Measurements from ENCODE around the gene PEPD.

The PEPD gene

GRCh38 chr19:33391631-33392249 is 129.9 kb downstream of the PEPD start:
- no peak for DNase-seq

DNA sequence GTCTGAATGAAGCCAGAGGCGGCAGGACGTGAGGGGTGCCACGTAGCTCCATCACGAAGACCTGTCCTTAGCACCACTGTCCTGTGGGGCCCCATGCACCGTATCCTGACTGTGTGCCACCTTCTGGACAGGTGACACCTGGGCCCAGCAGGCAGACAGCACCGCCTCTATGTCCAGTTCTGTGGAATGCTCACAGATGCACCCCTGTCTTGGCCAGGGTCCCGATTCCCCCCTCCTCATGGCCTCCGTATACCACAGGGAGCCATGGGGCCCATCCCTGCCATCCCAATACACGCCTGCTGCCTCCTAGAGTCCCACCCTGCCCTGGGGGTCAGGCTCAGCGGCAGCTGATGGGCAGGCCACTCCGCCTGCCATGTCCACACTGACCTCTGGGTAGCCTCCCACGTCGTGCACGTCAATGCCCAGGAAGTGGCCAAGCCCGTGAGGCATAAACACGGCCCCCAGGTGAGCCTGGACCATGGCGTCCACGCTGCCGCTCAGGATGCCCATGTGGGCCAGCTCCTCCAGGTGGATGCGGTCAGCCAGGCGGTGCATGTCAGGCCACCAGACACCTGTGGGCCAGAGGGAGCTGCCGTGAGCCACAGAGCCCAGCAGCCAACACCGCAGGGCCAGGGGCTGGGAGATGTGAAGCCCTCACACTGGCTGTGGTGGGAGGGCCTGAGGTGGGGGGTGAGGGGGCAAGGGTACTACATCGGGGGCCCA is 130.5 kb downstream of the PEPD start:
- DNase-seq: no peak

- no peak for DNase-seq
These were observed 131.3 kb downstream of the PEPD start for GRCh38 chr19:33390101-33390907.

DNA sequence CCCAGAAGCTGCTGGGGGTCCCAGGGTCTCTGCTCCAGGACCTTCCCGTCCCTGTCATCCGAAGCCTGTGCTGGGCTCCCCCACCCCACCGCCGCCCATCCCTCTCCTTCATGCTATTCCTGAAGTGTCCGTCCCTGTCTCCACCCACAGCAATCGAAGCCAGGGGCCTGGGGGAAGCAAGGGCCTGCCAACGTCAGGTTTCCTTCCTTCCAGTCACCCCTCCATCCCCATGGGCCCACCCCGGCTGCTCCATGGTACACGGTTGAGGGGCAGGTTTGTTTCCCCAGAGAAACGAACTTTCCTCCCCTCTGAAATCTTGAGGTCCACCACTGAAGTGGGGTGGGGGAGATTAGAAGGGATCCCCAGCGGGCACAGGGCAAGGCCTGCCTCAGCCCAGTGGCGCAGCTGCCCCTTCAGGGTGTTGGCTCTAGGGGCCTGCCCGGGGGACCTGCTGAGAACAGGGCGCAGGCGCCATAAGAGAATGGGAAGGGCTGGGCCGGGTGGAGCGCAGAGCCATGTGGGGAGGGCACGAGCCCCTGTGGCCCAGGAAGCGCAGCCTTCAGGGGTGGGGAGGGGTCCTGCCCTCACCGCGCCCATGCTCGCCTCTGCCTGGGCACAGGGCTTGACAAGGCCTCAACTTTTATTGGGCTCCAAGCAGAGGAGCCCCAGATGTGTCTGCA is 132.0 kb downstream of the PEPD start:
- no peak for DNase-seq

DNA sequence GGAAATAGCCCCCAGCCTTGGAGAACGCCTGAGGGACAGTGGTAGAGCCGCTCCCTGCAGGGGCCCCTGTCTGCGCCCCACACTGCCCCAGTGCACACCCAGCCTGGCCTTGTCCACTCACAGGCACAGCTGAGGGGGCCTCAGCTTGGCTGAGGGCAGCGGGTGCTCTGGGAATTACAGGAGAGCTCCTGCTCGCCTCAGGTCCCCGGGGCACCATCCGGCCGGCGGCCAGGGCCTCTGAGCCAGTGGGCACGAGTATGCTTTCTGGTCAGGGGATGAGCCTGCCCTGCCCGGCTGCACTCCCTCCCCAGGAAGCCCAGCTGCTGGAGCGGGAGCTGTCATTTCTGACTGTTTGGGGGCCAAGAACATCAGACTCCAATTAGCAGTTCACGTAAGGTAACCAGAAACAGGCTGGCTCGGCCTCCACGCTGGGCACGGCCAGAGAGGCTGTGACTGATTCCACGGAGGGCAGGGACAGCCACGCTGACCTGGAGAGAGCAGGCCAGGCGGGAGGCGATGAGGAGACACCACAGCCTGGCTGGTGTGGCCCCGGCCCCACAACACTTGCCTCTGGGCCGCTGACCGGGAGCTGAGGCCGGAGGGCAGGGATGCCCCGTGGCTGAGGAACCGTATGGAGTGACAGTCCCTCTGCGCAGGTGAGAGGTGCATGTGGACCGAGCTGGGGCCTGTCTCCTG is 132.7 kb downstream of the PEPD start:
- DNase-seq: no peak

- no peak for DNase-seq
These were observed 133.3 kb downstream of the PEPD start for GRCh38 chr19:33388231-33388724.

- no peak for DNase-seq
These were observed 134.0 kb downstream of the PEPD start for GRCh38 chr19:33387351-33388230.

- DNase-seq: no peak
These were observed 135.2 kb downstream of the PEPD start for GRCh38 chr19:33386361-33386858.

- DNase-seq: no peak
These were observed 135.6 kb downstream of the PEPD start for GRCh38 chr19:33385956-33386355.

DNA sequence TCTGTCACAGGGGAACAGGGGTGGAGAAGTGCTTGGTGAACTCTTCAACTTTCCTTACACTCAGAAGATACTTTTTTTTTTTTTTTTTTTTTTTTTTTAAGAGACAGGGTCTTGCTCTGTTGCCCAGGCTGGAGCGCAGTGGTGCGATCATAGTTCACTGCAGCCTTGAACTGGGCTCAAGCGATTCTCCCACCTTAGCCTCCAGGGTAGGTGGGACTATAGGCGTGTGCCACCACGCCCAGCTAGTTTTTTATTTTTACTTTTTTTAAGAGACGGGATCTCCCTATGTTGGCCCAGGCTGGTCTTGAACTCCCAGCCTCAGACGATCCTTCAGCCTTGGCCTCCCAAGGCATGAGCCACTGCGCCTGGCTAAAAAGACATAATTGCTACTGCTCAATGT is 136.6 kb downstream of the PEPD start:
- no peak for DNase-seq

- DNase-seq: no peak
These were observed 137.8 kb downstream of the PEPD start for GRCh38 chr19:33383720-33384292.

DNA sequence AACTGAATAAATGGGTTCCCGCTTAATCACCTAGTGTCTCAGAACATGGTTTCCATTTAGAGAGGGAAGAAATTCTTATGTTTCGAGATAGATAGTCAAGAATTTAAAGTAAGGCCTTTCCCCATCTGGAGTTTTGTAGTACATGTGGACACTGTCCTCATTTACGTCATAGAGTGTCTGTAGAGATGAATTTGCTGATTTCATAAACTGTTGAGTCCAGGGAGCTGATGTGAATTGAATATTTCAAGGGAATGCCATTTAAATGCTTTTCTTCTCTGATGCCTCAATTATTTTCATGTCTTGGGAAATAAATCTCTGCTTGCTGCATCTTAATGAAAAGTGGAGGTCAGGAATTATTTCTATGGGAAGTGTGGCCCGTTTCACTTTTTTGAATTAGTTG is 138.6 kb downstream of the PEPD start:
- DNase-seq: no peak

DNA sequence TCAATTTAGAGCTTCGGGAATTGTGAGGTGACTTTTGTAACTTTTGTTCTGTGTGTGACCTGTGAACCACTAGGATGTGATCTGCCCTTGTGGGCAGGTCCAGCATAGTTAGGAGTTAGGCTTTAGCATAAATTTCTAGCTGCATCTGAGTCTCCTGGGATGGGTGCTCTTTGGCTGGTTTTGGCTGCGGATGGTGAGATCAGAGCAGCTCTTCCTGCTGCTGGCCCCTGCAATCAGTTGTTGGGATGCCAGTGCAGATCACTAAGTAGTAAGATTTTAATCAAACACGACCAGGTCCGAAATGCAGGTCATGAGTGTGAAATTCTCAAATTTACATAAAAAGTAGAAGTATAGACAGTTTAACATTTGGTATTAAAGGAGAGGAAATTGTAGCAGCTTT is 139.6 kb downstream of the PEPD start:
- DNase-seq: no peak

GRCh38 chr19:33381101-33381500 is 140.5 kb downstream of the PEPD start:
- DNase-seq: no peak

DNA sequence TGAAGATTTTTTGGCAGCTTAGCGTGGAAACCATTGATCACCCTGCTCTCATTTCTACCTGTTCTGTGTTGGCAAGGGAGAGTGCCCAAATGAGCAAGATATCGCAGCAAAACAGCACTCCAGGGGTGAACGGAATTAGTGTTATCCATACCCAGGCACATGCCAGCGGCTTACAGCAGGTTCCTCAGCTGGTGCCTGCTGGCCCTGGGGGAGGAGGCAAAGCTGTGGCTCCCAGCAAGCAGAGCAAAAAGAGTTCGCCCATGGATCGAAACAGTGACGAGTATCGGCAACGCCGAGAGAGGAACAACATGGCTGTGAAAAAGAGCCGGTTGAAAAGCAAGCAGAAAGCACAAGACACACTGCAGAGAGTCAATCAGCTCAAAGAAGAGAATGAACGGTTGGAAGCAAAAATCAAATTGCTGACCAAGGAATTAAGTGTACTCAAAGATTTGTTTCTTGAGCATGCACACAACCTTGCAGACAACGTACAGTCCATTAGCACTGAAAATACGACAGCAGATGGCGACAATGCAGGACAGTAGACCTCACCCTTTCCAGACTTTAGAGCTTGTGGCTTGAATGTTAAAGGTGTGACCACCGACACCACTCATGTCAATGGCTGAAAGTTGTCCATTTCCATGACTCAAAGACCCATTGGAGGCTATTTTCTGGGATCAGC is 142.3 kb downstream of the PEPD start:
- no peak for DNase-seq

DNA sequence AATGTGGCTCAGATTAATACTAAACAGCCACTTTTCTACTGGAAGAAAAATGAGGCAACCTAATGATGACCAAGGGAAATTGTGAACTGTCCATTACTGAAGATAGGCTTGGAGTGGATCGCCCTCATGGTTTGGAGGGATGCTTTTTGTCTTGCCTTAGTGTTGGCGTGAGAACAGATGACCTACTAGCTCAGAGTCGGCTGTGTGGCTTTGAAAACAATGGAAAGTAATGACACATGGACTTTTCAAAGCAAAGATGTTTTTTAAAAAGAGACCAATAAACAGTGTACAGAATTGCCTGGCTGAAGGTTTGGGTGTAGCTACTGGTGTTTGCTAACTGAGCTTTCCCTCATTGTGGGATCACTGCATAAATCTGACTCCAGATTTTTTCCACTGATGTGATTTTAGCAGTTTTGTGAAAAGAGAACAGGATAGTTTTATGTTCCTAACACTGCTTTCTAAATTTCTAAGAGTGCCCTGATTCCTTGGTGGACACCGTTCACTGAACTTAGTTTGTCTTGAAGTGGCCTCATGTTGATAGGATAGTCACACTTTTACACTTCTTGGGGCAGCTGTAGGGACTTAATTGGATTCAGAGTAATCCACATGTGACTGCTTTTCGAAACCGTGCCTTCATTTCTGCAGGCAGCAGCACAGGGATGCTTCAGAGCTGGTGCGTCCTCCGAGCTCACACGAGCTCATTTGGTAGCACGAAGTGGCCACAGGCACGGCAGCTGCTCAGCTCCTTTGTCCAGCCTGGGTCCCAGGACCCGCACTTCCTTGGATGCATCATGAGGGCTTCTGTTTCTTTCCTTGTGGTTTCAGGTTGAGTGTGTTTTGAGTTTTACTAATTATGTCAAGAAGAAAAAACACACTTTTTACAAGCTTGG is 143.8 kb downstream of the PEPD start:
- DNase-seq: no peak

DNA sequence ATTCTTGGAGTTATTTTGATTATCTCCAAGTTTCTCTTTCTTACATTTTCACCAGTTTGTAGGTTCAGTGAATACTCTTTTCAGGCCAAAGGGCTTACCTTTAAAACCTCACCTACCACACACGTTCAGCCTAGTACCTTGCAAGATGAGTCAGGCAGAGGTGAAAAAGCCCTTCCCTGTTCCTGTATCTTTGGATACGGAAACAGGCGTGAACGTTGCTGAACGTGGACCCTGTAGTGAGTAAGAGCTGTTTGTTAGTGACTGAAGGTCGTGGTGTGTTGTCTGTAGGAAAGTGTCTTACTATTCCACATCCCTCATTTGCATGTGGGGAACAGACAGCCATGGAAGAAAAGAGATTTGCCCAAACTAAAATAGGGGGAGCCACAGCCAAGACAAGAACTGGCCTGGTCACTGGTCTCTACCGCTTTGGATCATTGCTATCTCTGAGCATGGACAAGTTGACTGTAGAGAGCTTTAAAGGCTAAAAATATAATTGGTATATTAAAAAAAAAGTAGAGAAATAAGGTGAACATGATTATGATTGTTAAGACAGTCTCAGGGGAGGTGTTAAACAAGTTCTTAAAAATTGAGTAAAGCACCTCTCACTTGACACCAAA is 144.5 kb downstream of the PEPD start:
- DNase-seq: no peak

GRCh38 chr19:33376423-33376822 is 145.2 kb downstream of the PEPD start:
- no peak for DNase-seq

DNA sequence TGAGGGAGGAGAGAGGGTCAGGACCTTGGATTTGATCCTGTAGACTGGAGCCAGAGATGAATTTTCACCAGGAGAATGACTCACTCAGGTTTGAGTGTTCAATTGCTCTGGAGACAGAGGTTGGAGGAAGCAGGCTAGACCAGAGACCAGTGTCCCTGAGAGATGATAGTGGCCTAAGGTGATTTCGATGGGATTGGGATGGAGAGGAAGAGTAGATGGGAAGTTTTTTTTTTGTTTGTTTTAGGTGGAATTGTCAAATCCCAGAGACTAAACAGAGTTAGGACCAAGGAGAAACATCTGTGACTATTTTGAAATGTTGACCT is 145.8 kb downstream of the PEPD start:
- no peak for DNase-seq
